ENCODE data around the gene ZNF513.
"Not testable (repeated sequence)": the region's sequence is repeated elsewhere in the genome, so short reads cannot be mapped to it uniquely, and the experiment has no call there.

The ZNF513 gene

DNA sequence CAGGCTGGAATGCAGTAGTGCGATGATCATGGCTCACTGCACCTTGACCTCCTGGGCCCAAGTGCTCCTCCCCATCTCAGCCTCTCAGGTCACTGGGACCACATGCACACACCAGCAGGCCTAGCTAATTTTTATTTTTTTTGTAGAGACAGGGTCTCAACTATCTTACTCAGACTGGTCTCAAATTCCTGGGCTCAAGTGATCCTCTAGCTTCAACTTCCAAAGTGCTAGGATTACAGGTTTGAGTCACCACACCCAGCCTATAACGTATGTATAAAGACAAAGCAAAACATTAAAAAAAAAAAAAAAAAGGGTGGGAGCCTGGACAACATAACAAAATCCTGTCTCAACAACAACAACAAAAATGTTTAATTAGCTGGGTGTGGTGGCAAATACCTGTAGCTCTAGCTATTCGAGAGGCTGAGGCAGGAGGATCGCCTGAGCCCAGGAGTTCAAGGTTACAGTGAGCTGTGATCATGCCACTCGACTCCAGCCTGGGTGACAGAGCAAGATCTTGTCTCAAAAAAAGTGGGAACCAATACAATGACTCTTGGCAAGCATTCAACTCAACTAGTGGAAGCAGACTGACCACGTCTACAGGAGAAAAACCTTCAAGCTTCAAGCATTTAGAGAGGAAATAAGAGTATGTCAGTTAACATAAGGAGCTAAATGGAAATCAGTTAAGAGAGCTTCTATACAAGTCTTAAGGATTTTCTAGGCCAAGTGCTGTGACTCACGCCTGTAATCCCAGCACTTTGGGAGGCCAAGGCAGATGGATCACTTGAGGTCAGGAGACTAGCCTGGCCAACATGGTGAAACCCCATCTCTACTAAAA lies 26.6 kb downstream of the ZNF513 start:
- peak; percentile 69 for DNase-seq

DNA sequence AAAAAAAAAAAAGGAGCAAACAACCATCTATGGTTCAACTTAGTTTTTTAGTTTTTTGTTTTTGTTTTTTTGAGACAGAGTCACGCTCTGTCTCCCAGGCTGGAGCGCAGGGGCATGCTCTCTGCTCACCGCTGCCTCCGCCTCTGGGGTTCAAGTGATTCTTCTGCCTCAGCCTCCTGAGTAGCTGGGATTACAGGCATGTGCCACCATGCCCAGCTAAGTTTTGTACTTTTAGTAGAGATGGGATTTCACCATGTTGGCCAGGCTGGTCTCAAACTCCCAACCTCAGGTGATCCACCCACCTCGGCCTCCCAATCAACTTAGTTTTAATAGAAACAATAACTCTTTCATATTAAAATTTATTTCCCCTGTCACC lies 27.2 kb downstream of the ZNF513 start:
- DNase-seq: not testable (repeated sequence)

DNA sequence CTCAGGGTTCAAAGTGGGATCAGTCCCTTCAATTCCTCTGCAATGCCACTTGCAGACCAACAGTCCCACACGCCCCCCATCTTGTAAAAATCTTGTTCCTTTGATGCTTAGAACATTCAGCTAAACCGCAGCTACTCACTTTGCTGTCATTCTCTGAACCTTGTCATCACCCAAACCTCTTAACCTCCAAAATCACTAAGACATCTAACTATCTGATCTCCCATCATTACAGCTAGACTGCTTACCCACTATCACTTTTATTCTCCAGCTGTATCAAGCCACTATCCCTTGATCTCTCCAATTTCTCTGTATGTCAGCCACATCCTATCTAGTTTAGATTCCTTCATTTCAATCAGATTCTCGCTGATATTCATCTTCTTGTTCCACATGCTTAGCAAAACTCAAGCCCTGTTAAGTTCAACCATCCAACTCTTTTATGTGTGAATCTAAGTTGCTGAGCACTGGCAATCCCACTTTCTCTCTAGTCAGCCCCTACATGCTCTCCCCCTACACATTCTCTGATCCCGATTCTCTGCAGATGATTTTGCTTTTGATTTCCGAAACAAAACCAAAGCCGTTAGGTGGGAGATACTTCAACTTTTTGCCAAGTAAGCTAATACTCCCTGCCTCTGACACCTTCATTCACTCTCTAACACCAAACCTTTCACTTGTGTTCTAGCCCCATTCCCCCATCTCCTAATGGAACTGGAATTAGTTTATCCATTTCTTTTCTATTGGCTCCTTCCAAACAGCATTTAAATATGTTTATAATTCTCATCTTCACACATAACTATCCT lies 28.5 kb downstream of the ZNF513 start:
- no peak for DNase-seq

DNA sequence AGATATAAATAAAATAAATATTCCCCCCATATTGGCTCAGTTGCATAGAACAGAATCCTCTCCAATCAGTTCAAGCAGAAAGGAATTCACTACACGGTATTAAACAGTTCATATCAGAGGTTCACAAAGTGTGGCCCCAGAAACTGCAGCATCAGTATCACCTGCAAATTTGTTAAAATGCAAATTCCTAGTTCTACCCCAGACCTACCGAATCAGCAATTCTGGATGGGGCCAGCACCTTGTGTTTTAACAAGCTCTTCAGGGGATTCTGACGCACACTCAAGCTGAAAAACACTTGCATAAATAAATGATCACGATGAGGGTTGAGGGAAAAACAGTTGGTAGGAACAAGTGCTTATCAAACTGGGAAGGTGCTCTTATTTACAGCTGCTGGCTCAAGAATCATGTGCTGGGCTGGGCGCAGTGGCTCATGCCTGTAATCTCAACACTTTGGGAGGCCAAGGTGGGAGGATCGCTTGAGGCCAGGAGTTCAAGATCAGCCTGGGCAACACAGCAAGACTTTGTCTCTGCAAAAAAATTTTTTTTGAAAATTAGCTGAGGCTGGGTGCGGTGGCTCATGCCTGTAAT lies 30.3 kb downstream of the ZNF513 start:
- DNase-seq: no peak

DNA sequence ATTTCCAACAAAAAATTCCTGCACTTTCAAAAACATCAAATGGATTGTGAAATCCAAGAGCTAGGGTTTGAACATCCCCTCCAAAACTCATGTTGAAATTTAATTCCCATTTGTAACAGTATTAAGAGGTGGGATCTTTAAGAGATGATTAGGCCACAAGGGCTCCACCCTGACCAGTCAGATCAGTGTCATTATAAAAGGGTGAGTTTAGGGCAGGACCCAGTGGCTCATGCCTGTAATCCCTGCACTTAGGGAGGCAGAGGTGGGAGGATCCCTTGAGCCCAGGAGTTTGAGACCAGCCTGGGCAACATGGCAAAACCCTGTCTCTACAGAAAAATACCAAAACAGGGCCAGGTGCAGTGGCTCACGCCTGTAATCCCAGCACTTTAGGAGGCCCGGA lies 32.9 kb downstream of the ZNF513 start:
- DNase-seq: no peak

DNA sequence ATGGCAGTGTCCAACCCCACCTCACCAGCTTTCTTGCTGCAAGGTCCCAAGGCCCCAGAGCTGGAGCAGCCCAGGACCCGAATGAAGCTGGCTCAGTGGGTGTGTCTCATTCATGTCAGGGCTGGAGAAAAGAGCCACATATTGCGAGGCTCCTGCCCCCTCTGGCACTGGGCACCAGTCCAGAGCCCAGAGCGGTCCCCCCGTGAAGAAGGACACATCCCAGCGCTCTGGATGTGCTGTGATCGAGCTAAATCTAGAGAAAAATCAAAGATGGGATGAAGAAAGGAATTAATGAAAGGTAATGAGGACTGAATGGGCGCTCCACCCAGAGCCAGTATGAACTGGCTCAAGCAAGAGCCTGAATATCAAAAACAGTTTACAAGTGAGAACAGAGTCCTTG lies 44.4 kb downstream of the ZNF513 start:
- no peak for DNase-seq

DNA sequence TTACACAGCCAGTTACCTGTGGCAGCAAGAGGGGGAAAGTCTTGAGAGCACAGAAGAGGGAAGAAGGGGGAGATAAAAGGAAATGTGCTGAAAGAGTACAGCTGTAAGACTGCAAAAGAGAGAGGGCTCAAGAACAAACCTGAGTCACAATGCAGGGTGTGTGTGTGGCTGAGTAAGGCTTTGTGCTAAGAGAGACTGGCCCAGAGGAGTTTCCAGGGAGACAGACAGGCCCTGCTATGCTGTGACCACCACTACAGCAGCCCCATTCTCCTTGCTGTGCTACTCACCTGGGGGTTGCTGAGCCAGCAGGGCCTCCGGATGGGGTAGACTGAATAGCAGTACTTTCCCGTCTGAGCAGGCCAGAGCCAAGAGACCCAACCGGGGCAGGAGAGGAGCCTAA lies 45.2 kb downstream of the ZNF513 start:
- no peak for DNase-seq

Data from MV-4-11 (cell line).